ENCODE results near the gene MCOLN2.
"Not testable (repeated sequence)": the region's sequence is repeated elsewhere in the genome, so short reads cannot be mapped to it uniquely, and the experiment has no call there.

Gene MCOLN2

DNA sequence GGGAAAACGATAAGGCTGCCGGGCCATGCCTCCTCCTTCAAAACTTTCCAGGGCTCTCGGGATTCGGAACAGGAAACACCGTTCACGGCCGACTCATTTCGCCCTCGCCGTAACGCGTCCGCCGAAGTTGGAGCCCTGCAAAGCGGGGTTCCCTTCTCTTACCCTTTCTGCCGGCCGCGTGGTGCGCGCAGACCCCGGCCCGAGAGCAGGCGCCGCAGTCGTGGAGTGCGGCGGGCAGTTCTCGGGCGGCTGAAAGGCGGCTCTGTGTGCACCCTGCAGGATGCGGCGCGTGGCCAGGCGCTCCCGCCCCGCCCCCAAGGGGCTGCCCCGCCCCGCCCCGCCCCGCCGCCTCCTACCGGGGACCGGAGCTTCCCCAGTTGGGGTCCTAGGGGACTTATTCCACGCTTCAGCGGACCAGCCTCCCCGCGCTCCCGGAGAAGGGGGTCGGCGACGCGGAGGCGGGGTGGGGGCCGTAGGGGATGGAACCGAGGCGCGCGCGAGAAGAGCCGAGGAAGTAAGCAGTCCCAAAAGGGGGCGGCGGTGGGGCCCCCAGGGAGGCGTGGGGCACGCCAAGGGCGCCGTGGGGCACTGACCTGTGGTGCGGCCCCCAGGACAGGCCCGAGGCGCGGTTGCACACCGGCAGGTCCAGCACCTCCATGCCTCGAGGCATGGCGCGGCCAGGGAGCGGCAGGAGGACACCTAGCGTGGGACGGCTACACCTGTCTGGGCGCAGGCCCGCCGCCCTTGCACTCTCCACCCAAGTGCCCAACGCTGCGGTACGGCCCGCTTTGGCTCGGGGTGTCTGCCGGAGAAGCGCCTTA is at the start of gene MCOLN2:
Gene MCOLN2 (minus strand): TSS at position 268 of the 821 bp plus-strand sequence. CDS start 241 bp downstream, at position 27.
- FAIRE-seq = no peak

- FAIRE-seq = no peak
Observed at GRCh38 chr1:85042413-85042812, 45.5 kb upstream of the MCOLN2 start.

GRCh38 chr1:85041793-85042192 is 44.9 kb upstream of the MCOLN2 start:
- FAIRE-seq = no peak

GRCh38 chr1:85033221-85033620 is 36.3 kb upstream of the MCOLN2 start:
- no peak for FAIRE-seq

DNA sequence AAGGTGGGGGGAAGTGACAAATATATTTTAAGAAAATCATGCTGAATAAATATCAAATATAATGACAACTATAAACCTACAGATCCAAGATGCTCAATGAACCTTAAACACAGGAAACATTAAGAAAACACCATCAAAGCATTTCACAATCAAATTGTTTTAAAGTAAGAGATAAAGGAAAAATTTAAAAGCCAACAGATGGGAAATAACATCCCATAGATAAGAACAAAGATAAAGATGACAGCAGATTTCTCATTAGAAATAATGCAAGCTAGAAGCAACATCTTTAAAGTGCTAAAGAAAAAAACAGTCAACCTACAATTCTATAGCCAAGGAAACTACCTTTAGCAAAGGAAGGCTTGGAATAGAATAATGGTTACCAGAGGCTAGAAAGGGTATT is 33.6 kb upstream of the MCOLN2 start:
- FAIRE-seq = no peak

- FAIRE-seq = no peak
Observed at GRCh38 chr1:85028151-85028550, 31.2 kb upstream of the MCOLN2 start.

DNA sequence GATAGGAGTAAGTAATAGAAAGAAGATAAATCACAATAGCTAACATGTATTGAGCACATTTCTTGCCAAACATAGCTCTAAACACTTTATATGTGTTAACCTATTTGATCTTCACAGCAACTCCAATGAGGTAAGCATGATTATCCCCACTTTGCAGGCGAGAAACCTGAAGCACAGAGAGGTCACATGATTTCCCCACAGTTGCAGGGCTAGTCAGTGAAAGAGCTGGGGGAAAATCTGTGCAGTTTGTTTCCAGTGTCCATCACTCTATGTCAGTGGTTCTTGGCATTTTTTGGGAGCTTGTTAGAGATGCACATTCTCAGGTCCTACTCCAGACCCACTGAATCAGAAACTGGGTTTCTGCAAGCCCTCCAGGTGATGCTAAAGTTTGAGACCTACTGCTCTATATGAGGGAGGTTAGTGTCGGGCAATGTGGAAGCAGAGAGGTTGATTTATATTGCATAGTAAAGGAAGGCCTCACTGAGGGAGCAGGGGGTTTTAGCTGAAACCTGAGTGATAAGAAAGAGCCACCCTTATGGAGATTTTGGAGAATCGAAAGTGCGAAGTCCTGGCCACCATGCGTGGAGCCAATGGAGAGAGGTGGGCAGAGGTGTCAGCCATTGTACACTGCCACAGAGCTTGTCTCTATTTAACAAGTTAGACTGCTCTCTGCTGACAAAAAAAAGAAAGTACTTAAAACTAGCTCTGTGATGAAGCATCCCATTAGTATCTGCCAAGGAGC is 30.5 kb upstream of the MCOLN2 start:
- no peak for FAIRE-seq

DNA sequence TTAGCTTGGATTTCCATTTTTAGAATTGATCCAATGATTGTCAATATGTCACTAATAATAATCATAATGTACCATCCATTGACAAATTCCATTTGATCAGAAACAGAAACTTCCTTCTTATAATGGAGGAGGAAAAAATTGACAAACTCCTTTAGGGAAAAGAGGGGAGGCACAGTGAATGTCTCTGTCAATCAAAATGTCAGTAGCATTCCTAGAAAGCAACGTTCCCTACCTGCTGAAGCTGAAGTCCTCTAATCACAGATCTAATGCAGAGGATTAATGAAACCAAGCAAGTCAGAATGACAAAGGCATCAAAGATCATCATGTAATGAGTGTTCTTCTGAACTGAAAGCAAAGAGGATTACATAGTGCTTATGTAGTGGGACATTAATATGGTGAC is 29.0 kb upstream of the MCOLN2 start:
- no peak for FAIRE-seq

DNA sequence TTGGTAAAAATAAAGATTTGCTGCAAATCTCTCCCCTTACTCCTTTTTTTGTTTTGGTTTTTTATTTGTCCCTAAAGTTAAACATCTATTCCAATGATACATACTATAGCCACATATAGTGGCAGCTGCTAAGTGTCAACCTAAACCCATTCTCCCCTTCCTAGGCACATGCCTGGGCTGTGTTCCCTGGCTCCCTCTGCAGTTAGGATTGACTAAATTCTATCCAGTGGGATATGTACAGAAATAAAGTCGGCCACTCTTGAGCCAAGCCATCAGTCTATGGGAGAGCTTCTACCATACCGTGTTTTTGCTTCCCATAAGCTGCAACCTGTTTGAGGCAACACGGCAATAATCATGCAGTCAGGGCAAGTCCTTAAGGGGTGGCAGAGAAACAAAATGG is 27.8 kb upstream of the MCOLN2 start:
- FAIRE-seq = no peak

DNA sequence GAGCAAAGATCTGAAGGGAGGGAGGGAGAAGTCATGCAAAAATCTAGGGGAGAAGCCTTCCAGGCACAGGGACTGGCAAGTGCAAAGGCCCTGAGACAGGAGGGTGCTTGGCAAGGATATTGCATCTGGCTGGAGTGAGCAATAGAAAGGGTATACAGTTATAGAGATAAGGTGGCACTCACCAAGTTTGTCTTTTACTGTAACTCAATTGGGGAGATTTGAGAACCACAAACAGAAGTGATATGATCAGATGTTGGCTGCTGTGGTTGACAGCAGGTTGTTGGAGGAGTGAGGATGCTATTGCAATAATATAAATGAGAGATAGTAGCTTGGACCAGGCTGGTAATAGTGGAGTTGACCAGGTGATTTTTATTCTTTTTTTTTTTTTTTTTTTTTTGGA is 25.8 kb upstream of the MCOLN2 start:
- no peak for FAIRE-seq

GRCh38 chr1:85019994-85020393 is 23.1 kb upstream of the MCOLN2 start:
- no peak for FAIRE-seq

GRCh38 chr1:85015826-85016225 is 18.9 kb upstream of the MCOLN2 start:
- no peak for FAIRE-seq

DNA sequence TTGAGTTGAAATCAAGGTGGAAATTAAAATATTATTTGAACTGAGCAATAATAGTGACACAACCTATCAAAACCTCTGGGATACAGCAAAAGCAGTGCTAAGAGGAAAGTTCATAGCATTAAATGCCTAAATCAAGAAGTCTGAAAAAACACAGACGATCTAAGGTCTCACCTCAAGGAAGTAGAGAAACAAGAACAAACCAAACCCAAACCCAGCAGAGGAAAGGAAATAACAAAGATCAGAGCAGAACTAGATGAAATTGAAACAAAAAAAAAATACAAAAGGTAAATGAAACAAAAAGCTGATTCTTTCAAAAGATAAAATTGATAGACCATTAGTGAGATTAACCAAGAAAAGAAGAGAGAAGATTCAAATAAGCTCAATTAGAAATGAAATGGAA is 8.7 kb upstream of the MCOLN2 start:
- FAIRE-seq = not testable (repeated sequence)

GRCh38 chr1:85001742-85002141 is 4.8 kb upstream of the MCOLN2 start:
- no peak for FAIRE-seq

GRCh38 chr1:84998642-84999280 is 1.8 kb upstream of the MCOLN2 start:
- no peak for FAIRE-seq

DNA sequence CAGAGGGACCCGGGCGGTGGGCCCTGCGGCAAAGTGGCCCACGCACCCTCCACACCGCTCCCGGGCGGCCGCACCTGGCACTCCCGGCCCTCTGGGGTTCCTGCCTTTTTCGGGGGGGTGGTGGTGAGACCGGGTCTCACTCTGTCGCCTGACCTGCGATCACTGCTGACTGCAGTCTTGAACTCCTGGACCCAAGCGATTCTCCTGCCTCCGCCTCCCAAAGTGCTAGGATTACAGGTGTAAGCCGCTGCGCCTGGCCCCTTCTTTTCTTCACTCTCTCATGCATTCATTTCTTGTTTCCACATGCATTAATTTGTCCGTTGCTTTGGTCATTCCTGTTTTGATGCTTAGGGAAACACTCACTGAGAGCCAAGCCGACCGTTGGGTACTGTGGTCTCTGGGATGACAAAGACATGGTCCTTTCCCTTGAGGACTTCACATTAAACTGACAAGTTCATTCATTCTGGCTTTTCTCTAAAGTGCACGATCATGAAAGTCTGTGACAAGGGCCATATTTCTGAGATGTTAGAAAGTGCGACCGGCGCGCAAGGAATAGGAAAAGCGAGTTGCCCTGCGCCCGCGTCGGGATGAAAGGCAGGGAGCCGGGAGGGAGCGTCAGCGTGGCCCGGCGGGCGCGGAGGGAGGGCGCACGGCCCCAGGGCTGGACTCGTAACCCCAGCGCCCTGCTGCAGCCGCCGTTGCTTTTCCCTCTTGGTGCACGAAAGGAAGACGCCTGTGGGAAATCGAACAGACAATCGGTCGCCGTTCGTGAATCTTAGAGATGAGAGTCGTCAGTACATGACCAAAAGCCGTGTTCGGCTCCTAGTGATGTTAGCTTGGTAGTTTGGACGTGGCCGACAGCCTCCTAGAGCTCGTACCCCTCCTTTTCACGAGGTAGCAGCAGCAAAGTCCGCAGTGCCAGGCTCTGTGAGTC is 1.0 kb upstream of the MCOLN2 start:
- FAIRE-seq = no peak

GRCh38 chr1:84995484-84996334 is 1.2 kb downstream of the MCOLN2 start:
- FAIRE-seq = no peak

DNA sequence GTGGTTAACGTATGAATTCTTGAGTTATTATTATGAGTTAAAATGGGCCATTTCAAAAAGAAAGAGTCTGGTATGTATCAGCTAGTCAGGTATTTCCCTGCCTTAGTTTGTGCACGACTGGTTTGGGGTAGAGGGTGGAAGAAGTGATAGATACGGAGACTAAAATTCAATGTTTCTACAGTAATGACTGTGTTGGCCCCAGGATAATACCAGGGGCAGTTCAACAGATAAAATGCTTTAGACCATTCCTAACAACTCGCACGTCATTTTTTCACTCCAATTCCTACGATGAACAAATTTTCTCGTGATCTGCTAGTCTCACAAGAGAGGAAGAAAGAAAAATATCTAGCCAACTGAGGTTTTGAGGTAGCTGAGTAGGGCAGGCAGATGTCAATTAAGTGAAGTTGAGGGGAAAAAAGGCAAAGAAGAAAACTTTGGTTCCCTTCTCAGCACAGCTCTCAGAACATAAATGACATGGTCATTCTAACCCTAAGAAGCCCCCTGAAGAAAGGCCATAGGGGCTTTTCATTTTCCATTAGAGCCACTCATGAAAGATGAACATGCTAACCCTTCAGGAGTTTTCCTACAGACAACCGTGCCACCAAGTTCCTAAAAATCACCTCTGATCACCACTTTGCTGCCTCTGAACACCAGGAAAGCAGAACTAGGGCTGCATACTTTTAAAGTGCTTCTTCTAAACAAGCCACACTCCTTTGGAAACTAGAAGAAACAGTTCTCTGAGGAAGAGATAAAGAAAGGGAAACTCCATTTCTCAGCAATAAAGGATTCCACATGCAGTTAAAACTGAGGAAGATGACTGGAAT is 5.6 kb downstream of the MCOLN2 start:
- no peak for FAIRE-seq

GRCh38 chr1:84988588-84988987 is 8.3 kb downstream of the MCOLN2 start:
- no peak for FAIRE-seq

GRCh38 chr1:84986561-84986960 is 10.4 kb downstream of the MCOLN2 start:
- FAIRE-seq = not testable (repeated sequence)

- FAIRE-seq = no peak
Observed at GRCh38 chr1:84985365-84985764, 11.5 kb downstream of the MCOLN2 start.
